SK-N-MC (cell line): ENCODE results near the gene NAT9.

ENCODE experiments used
- EZH2 ChIP-seq: fragments of 200-600 bp; sonication (generic); IDR thresholded peaks from one replicate; pipeline ENCODE4 v1.6.1; 2017; ENCODE audit warnings: antibody characterized with exemption
- FOXP2 ChIP-seq: optimal IDR thresholded peaks from 2 replicates; pipeline ENCODE3; 2011; ENCODE audit warnings: mild to moderate bottlenecking, moderate library complexity; ENCODE audit not compliant: insufficient read depth; ENCODE audit errors: extremely low read length, control extremely low read depth
- POLR2AphosphoS5 ChIP-seq: IDR thresholded peaks from 2 replicates; pipeline ENCODE4 v1.6.1; 2012; ENCODE audit warnings: mild to moderate bottlenecking, low read depth, low read length, borderline replicate concordance

- TF ChIP-seq EZH2: peak; percentile 18
- TF ChIP-seq POLR2AphosphoS5: no peak
- TF ChIP-seq FOXP2: no peak
These were observed 38.7 kb downstream of the NAT9 start for GRCh38 chr17:74737299-74738050.
